Measurements from ENCODE around the gene ZFR2. TPM values are rescaled to one million over a fixed set of nuclear protein-coding genes. Genes with fewer than 3 reads are reported as not detected.

Gene ZFR2
- total and polyA plus RNA-seq, 2 of the 8 experiments (the other 6 are each of a cell fraction or from before 2014, with no cell fraction given) = 14.5 to 28.4 TPM

DNA sequence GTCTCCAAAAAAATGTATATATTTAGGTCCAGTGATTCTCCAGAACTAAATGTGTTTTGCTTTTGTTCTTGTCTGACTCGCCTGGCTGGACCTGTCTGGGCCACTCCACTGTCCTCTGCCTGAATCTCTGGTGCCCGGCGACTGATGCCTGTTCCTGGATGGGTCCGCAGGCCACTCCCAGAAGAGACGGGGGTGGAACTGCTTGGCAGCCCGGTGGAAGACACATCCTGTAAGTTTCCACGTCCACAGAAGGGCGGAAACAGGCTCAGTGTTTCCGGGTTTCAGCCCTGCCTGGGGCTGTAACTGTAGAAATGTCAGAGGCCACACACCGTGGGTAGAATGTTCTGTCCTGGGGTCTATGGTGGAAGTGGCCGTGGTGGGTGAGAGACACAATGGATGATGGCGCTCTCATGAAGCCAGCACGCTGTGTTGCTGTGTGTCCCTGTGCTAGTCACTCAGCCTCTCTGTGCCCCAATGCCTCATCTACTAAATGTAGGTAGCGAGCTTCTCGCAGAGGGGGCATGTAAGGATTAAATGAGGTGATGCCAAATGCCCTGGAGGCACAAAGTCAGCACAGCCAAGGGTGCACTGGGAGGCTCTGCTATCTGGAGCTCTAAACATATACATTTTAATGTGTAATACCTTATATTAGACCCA, 33.6 kb upstream of the ZFR2 start:
- FAIRE-seq = no peak
- CTCF ChIA-PET (ENCODE audit: partially characterized antibody) = no interaction called here

More for the DNA sequence above, 33.6 kb upstream of the ZFR2 start:
- H4K5ac ChIP-seq (ENCODE audit: insufficient read length, low read depth, low read length) = no peak overlapping the region
- no peak for DNase-seq (ENCODE audit: low read depth in 1 of 2, low spot score in 2 of 2)
- H3K27ac ChIP-seq (ENCODE audit: low read depth, low read length) = no peak overlapping the region
- no peaks in the 10 kb centered on the region for H3K27me3 ChIP-seq (replicated peaks in 1 of 4; ENCODE audit: control insufficient read depth in 3 of 4, extremely low read depth in 1 of 4, insufficient read depth in 3 of 4, low read length in 3 of 4)
- H3K18ac ChIP-seq (ENCODE audit: extremely low read depth, low read length) = no peak overlapping the region
- H3K56ac ChIP-seq (replicated peaks; ENCODE audit: insufficient read length, low read depth, low read length) = no peak overlapping the region
- no peak overlapping the region for H2BK120ac ChIP-seq (replicated peaks; ENCODE audit: low read depth, low read length)
- H2BK20ac ChIP-seq (ENCODE audit: low read length) = no peak overlapping the region
- H4K91ac ChIP-seq (replicated peaks; ENCODE audit: insufficient read length, low read length) = no peak overlapping the region
- TF ChIP-seq HDAC6 (IDR thresholded peaks at IDR 0.05; ENCODE audit: low read depth, low read length) (no peak), HDAC2 (IDR thresholded peaks at IDR 0.05; ENCODE audit: borderline replicate concordance in 1 of 2, low read depth in 2 of 2, low read length in 2 of 2) (no peak), ASH2L (IDR thresholded peaks at IDR 0.05; ENCODE audit: low read length) (no peak), SIRT6 (IDR thresholded peaks at IDR 0.05; ENCODE audit: low read length) (no peak), POLR2A (IDR thresholded peaks at IDR 0.05; ENCODE audit: control extremely low read depth in 1 of 2, low read depth in 2 of 2, low read length in 2 of 2) (no peak)
- TF ChIP-seq, protein P1, sequence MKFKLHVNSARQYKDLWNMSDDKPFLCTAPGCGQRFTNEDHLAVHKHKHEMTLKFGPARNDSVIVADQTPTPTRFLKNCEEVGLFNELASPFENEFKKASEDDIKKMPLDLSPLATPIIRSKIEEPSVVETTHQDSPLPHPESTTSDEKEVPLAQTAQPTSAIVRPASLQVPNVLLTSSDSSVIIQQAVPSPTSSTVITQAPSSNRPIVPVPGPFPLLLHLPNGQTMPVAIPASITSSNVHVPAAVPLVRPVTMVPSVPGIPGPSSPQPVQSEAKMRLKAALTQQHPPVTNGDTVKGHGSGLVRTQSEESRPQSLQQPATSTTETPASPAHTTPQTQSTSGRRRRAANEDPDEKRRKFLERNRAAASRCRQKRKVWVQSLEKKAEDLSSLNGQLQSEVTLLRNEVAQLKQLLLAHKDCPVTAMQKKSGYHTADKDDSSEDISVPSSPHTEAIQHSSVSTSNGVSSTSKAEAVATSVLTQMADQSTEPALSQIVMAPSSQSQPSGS (IDR thresholded peaks at IDR 0.05; ENCODE audit: low read length) = no peak
- no peak overlapping the region for H3K9ac ChIP-seq (replicated peaks in 1 of 4; ENCODE audit: extremely low read depth in 1 of 4, low read depth in 3 of 4, low read length in 3 of 4)
- peaks cover 3 to 22% (median 11%) of the 10 kb centered on the region in 4 experiments; a peak in 7 of 8 replicates for H3K36me3 ChIP-seq (ENCODE audit: control insufficient read depth in 2 of 4, insufficient read depth in 4 of 4, low read length in 3 of 4)
- 93% methylated on average over 15 of the region's 15 CpGs; no CpG with 5 or more reads in 1 of the 2 experiments for WGBS, 2 experiments (ENCODE audit: extremely low coverage in 1 of 2, insufficient coverage in 1 of 2, insufficient read length in 1 of 2, insufficient replicate concordance in 2 of 2, low coverage in 1 of 2, low lambda C conversion rate in 2 of 2, missing lambda C conversion rate in 1 of 2)
- no peak overlapping the region for H2AFZ ChIP-seq (ENCODE audit: low read length)
- H2BK12ac ChIP-seq (ENCODE audit: low read depth, low read length) = no peak overlapping the region
- H2AK5ac ChIP-seq (ENCODE audit: low read depth, low read length) = no peak overlapping the region
- no peak overlapping the region for H2BK15ac ChIP-seq (ENCODE audit: low read length)
- H3K79me1 ChIP-seq (ENCODE audit: low read depth, low read length) = 0 out of 2 replicates have a peak, but pooled peaks cover 2% of the 10 kb centered on the region
- no peak overlapping the region for H3K4ac ChIP-seq (replicated peaks; ENCODE audit: insufficient read length, low read depth, low read length)
- peaks cover 7% of the 10 kb centered on the region in 2 experiments; a peak in 3 of 4 replicates for H3K9me3 ChIP-seq (ENCODE audit: insufficient read depth in 2 of 2, low read depth in 1 of 2, low read length in 1 of 2)
- H3K23ac ChIP-seq (ENCODE audit: insufficient read length) = no peak overlapping the region
- H3K4me1 ChIP-seq (replicated peaks in 1 of 4; ENCODE audit: control insufficient read depth in 3 of 4, insufficient read depth in 4 of 4, low read length in 3 of 4) = no peaks in the 10 kb centered on the region
- no peak overlapping the region for H3K4me3 ChIP-seq (ENCODE audit: extremely low read depth in 1 of 4, insufficient read depth in 2 of 4, low read depth in 3 of 4, low read length in 4 of 4)
- POLR2A ChIA-PET (ENCODE audit: partially characterized antibody) = interaction anchor here (1.0 kb wide), 1 partner anchor 83 kb away, joined by 3 read pairs; the partner anchor contains the start of gene EEF2
- H3K79me2 ChIP-seq (ENCODE audit: control insufficient read depth in 1 of 2, insufficient read depth in 2 of 2, low read length in 2 of 2) = no peaks in the 10 kb centered on the region
- H4K8ac ChIP-seq (ENCODE audit: extremely low read depth, insufficient read depth, low read length) = no peak overlapping the region
- H3K23me2 ChIP-seq (ENCODE audit: low read depth, low read length) = no peaks in the 10 kb centered on the region
- no peak overlapping the region for H3K4me2 ChIP-seq (ENCODE audit: insufficient read depth in 1 of 2, low read depth in 2 of 2, low read length in 2 of 2)
- H2BK5ac ChIP-seq (ENCODE audit: low read depth, low read length) = no peak overlapping the region
- H4K20me1 ChIP-seq (replicated peaks in 1 of 2; ENCODE audit: control insufficient read depth in 1 of 2, insufficient read depth in 2 of 2, low read length in 2 of 2) = no peaks in the 10 kb centered on the region
- H3K14ac ChIP-seq (ENCODE audit: insufficient read length) = no peak overlapping the region

Data from H1 (cell line).